ENCODE measurements around the gene DIPK1A.
A peak's percentile ranks its signal among the peaks of the same experiment; 100 is the strongest.

The DIPK1A gene

GRCh38 chr1:92961896-92962752 lies 862 bp upstream of the DIPK1A start:
- H3K4me3 ChIP-seq (ENCODE audit: low read depth in 1 of 2, low read length in 1 of 2) = peak overlapping the region; percentile 56 to 72
- no peaks in the 10 kb centered on the region for H3K36me3 ChIP-seq
- peaks cover 13 to 16% of the 10 kb centered on the region in 2 experiments for H3K4me1 ChIP-seq (ENCODE audit: control insufficient read depth in 1 of 2, insufficient read depth in 1 of 2, low read depth in 1 of 2, low read length in 1 of 2)
- no peak overlapping the region for H3K27ac ChIP-seq
- TF ChIP-seq, protein P1, sequence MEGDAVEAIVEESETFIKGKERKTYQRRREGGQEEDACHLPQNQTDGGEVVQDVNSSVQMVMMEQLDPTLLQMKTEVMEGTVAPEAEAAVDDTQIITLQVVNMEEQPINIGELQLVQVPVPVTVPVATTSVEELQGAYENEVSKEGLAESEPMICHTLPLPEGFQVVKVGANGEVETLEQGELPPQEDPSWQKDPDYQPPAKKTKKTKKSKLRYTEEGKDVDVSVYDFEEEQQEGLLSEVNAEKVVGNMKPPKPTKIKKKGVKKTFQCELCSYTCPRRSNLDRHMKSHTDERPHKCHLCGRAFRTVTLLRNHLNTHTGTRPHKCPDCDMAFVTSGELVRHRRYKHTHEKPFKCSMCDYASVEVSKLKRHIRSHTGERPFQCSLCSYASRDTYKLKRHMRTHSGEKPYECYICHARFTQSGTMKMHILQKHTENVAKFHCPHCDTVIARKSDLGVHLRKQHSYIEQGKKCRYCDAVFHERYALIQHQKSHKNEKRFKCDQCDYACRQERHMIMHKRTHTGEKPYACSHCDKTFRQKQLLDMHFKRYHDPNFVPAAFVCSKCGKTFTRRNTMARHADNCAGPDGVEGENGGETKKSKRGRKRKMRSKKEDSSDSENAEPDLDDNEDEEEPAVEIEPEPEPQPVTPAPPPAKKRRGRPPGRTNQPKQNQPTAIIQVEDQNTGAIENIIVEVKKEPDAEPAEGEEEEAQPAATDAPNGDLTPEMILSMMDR (IDR thresholded peaks at IDR 0.05) = no peak
- no peaks in the 10 kb centered on the region for H3K9me3 ChIP-seq
- H3K27me3 ChIP-seq = peaks cover 84% of the 10 kb centered on the region

DNA sequence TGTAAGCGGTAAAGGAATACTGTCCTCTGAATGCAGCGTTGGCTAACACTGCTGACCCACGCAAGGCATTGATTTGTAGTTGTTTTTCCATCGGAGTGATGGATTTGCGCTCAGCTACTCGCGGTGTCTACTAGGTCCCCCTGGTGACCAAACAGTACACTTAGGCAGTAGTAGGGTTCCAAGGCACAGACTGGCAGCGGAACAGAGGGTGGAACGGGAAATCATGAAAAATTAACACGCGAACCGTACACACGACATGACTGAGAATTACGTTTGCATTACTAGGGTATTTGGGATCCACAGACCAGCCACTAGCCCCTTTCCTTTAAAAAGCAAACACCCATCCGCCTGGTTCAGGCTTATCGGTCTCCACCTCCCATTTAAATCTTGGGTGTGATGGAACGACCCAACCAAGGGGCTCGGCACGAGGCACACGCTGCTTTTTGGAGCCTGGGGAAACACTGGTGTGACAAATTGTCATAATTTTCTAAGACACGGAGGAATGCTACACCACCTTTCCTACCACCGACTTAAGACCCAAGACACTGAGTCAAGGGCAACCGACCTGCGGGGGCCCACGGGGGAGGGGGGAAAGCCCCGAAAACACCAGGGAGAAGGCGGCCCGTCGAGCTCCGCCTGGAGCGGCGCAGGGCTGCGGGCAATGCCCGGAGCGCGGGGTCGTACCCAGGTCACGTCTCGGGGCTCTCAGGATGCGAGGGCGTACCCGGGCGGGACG lies 699 bp downstream of the DIPK1A start:
- peaks cover 96% of the 10 kb centered on the region for H3K27me3 ChIP-seq
- H3K4me1 ChIP-seq (ENCODE audit: control insufficient read depth in 1 of 2, insufficient read depth in 1 of 2, low read depth in 1 of 2, low read length in 1 of 2) = peaks cover 13 to 16% of the 10 kb centered on the region in 2 experiments
- no peaks in the 10 kb centered on the region for H3K9me3 ChIP-seq
- TF ChIP-seq, protein P1 (IDR thresholded peaks at IDR 0.05) = no peak
- no peak overlapping the region for H3K27ac ChIP-seq
- peak overlapping the region; percentile 56 to 72 for H3K4me3 ChIP-seq (ENCODE audit: low read depth in 1 of 2, low read length in 1 of 2)
- H3K36me3 ChIP-seq = no peaks in the 10 kb centered on the region

GRCh38 chr1:92958203-92958970 lies 2.9 kb downstream of the DIPK1A start:
- Histone ChIP-seq H3K9me3 (no peaks in the 10 kb centered on the region), H3K4me3 (ENCODE audit: low read depth in 1 of 2, low read length in 1 of 2) (no peak overlapping the region), H3K36me3 (no peaks in the 10 kb centered on the region), H3K4me1 (ENCODE audit: control insufficient read depth in 1 of 2, insufficient read depth in 1 of 2, low read depth in 1 of 2, low read length in 1 of 2) (peaks cover 13 to 16% of the 10 kb centered on the region in 2 experiments), H3K27ac (no peak overlapping the region), H3K27me3 (peaks cover 74% of the 10 kb centered on the region)
- TF ChIP-seq, protein P1 (IDR thresholded peaks at IDR 0.05) = no peak

GRCh38 chr1:92957030-92957734 lies 4.1 kb downstream of the DIPK1A start:
- H3K4me1 ChIP-seq (ENCODE audit: control insufficient read depth in 1 of 2, insufficient read depth in 1 of 2, low read depth in 1 of 2, low read length in 1 of 2) = peaks cover 13 to 14% of the 10 kb centered on the region in 2 experiments
- H3K27ac ChIP-seq = no peak overlapping the region

More at GRCh38 chr1:92957030-92957734, 4.1 kb downstream of the DIPK1A start:
- Histone ChIP-seq H3K9me3 (no peaks in the 10 kb centered on the region), H3K27me3 (peaks cover 62% of the 10 kb centered on the region), H3K4me3 (ENCODE audit: low read depth in 1 of 2, low read length in 1 of 2) (no peak overlapping the region), H3K36me3 (no peaks in the 10 kb centered on the region)
- TF ChIP-seq, protein P1 (IDR thresholded peaks at IDR 0.05) = no peak

All from neutrophil (primary cell).